ENCODE results near the gene RNU1-3. TPM values are rescaled to one million over a fixed set of nuclear protein-coding genes. Genes with fewer than 3 reads are reported as not detected.
"Not testable (repeated sequence)": the region's sequence is repeated elsewhere in the genome, so short reads cannot be mapped to it uniquely, and the experiment has no call there.

The RNU1-3 gene
- total and polyA plus RNA-seq, 2 of the 8 experiments (the other 6 are each of a cell fraction or from before 2014, with no cell fraction given): 145 to 1,303 TPM

GRCh38 chr1:16684738-16685337 lies 18.1 kb upstream of the RNU1-3 start:
- H2BK15ac ChIP-seq (ENCODE audit: low read length); H3K23ac ChIP-seq (ENCODE audit: insufficient read length); H3K18ac ChIP-seq (ENCODE audit: extremely low read depth, low read length); H4K5ac ChIP-seq (ENCODE audit: insufficient read length, low read depth, low read length); H2BK20ac ChIP-seq (ENCODE audit: low read length); H2AFZ ChIP-seq (ENCODE audit: low read length); H3K79me2 ChIP-seq (ENCODE audit: control insufficient read depth in 1 of 2, insufficient read depth in 2 of 2, low read length in 2 of 2); H2AK5ac ChIP-seq (ENCODE audit: low read depth, low read length); H3K4me3 ChIP-seq (ENCODE audit: extremely low read depth in 1 of 4, insufficient read depth in 2 of 4, low read depth in 3 of 4, low read length in 4 of 4); H2BK120ac ChIP-seq (replicated peaks; ENCODE audit: low read depth, low read length); H3K9me3 ChIP-seq (ENCODE audit: insufficient read depth in 2 of 2, low read depth in 1 of 2, low read length in 1 of 2); H4K8ac ChIP-seq (ENCODE audit: extremely low read depth, insufficient read depth, low read length); H4K91ac ChIP-seq (replicated peaks; ENCODE audit: insufficient read length, low read length); H3K27ac ChIP-seq (ENCODE audit: low read depth, low read length); H3K36me3 ChIP-seq (ENCODE audit: control insufficient read depth in 2 of 4, insufficient read depth in 4 of 4, low read length in 3 of 4); DNase-seq (ENCODE audit: low read depth in 1 of 2, low spot score in 2 of 2); H2BK12ac ChIP-seq (ENCODE audit: low read depth, low read length); H4K20me1 ChIP-seq (replicated peaks in 1 of 2; ENCODE audit: control insufficient read depth in 1 of 2, insufficient read depth in 2 of 2, low read length in 2 of 2); H3K27me3 ChIP-seq (replicated peaks in 1 of 4; ENCODE audit: control insufficient read depth in 3 of 4, extremely low read depth in 1 of 4, insufficient read depth in 3 of 4, low read length in 3 of 4); H3K9ac ChIP-seq (replicated peaks in 1 of 4; ENCODE audit: extremely low read depth in 1 of 4, low read depth in 3 of 4, low read length in 3 of 4); H3K4ac ChIP-seq (replicated peaks; ENCODE audit: insufficient read length, low read depth, low read length); FAIRE-seq; H3K14ac ChIP-seq (ENCODE audit: insufficient read length); H3K23me2 ChIP-seq (ENCODE audit: low read depth, low read length); H3K4me1 ChIP-seq (replicated peaks in 1 of 4; ENCODE audit: control insufficient read depth in 3 of 4, insufficient read depth in 4 of 4, low read length in 3 of 4); H3K79me1 ChIP-seq (ENCODE audit: low read depth, low read length); H2BK5ac ChIP-seq (ENCODE audit: low read depth, low read length); H3K56ac ChIP-seq (replicated peaks; ENCODE audit: insufficient read length, low read depth, low read length); H3K4me2 ChIP-seq (ENCODE audit: insufficient read depth in 1 of 2, low read depth in 2 of 2, low read length in 2 of 2): not testable (repeated sequence)
- 17% methylated on average over 3 of the region's 4 CpGs; no CpG with 5 or more reads in 1 of the 2 experiments for WGBS, 2 experiments (ENCODE audit: extremely low coverage in 1 of 2, insufficient coverage in 1 of 2, insufficient read length in 1 of 2, insufficient replicate concordance in 2 of 2, low coverage in 1 of 2, low lambda C conversion rate in 2 of 2, missing lambda C conversion rate in 1 of 2)
- CTCF ChIA-PET (ENCODE audit: partially characterized antibody): interaction anchor here (1.0 to 27.1 kb wide), 4 partner anchors 9 to 67 kb away, joined by 5 to 723 read pairs (median 309); partner anchors contain the start of gene NBPF1
- TF ChIP-seq RAD21 (IDR thresholded peaks at IDR 0.05 in 1 of 2, conservative IDR thresholded peaks at IDR 0.05 in 1 of 2; ENCODE audit: low read depth in 2 of 2, low read length in 2 of 2): 0 out of 4 replicates have a peak, but pooled peaks of 1 of the 2 experiments have one; percentile 4
- POLR2A ChIA-PET (ENCODE audit: partially characterized antibody): interaction anchor here (0.9 kb wide), 1 partner anchor 16 kb away, joined by 3 read pairs; no protein-coding TSS in a partner anchor

Data from H1 (cell line).